Effector memory CD4-positive, alpha-beta T cell (primary cell): ENCODE data around the gene OGDH.
"Not testable (repeated sequence)": the region's sequence is repeated elsewhere in the genome, so short reads cannot be mapped to it uniquely, and the experiment has no call there.

Source experiments
- DNase-seq, 3 donors: peaks; one replicate each; pipeline ENCODE4 v3.0.0-alpha.2; 2020
- H3K27ac ChIP-seq: 2 replicates; pipeline ENCODE4 v1.7.0; 2013; ENCODE audit warnings: mild to moderate bottlenecking, low read length, moderate library complexity; ENCODE audit not compliant: insufficient read depth, poor library complexity, severe bottlenecking
- H3K27me3 ChIP-seq: replicated peaks from 2 replicates; pipeline ENCODE4 v1.7.0; 2013; ENCODE audit warnings: mild to moderate bottlenecking, low read length; ENCODE audit not compliant: insufficient read depth, control insufficient read depth, poor library complexity, severe bottlenecking
- H3K36me3 ChIP-seq: 2 replicates; pipeline ENCODE4 v1.7.0; 2013; ENCODE audit warnings: mild to moderate bottlenecking, low read length, moderate library complexity; ENCODE audit not compliant: control insufficient read depth, insufficient read depth
- H3K4me1 ChIP-seq: 2 replicates; pipeline ENCODE4 v1.7.0; 2013; ENCODE audit warnings: low read length, mild to moderate bottlenecking; ENCODE audit not compliant: control insufficient read depth, insufficient read depth, poor library complexity, severe bottlenecking
- H3K4me3 ChIP-seq: 2 replicates; pipeline ENCODE4 v1.7.0; 2013; ENCODE audit warnings: low read length, low read depth, mild to moderate bottlenecking; ENCODE audit not compliant: insufficient read depth, poor library complexity, severe bottlenecking
- H3K9me3 ChIP-seq: 2 replicates; pipeline ENCODE4 v1.7.0; 2013; ENCODE audit warnings: mild to moderate bottlenecking, low read length, moderate library complexity; ENCODE audit not compliant: control insufficient read depth
- total RNA-seq, 3 donors: gene quantifications; one replicate each; lab custom pipeline; 2026; lab: John Stamatoyannopoulos, UW

OGDH gene
- total RNA-seq: 156 to 176 (median 166) reads per million in 3 donors

GRCh38 chr7:44606341-44607140 lies at the start of gene OGDH:
Gene OGDH (plus strand): TSS chr7:44606627. CDS start chr7:44624344, 17,717 bp downstream.
- H3K4me1 ChIP-seq: peaks cover 18% of the 10 kb centered on the region

DNA sequence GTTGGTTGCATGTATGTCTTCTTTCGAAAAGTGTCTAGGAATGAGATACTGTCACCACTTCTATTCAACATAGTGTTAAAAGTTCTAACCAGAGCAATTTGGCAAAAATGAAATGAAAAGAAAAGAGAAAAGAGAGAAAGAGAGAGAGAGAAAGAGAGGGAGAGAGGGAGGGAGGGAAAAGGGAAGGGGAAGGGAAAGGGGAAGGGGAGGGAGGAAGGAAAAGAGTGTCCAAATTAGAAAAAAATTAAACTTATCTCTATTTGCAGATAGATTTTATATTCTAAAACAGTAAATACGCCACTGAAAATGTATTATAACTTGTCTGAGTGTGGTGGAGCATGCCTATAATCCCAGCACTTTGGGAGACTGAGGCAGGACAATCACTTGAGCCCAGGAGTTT lies 48.9 kb upstream of the OGDH start:
- no peak overlapping the region for H3K27ac ChIP-seq
- H3K4me3 ChIP-seq: no peak overlapping the region
- H3K27me3 ChIP-seq: no peaks in the 10 kb centered on the region
- no peaks in the 10 kb centered on the region for H3K36me3 ChIP-seq
- DNase-seq: no peak
- no peaks in the 10 kb centered on the region for H3K4me1 ChIP-seq
- no peaks in the 10 kb centered on the region for H3K9me3 ChIP-seq

More at GRCh38 chr7:44606341-44607140, at the start of gene OGDH:
- DNase-seq: peak; percentile 97 to 99 (median 97)
- Histone ChIP-seq H3K36me3 (no peaks in the 10 kb centered on the region), H3K9me3 (no peaks in the 10 kb centered on the region), H3K4me3 (peak within 1 kb of the TSS; percentile 56), H3K27ac (peak within 1 kb of the TSS; percentile 95), H3K27me3 (no peaks in the 10 kb centered on the region)

DNA sequence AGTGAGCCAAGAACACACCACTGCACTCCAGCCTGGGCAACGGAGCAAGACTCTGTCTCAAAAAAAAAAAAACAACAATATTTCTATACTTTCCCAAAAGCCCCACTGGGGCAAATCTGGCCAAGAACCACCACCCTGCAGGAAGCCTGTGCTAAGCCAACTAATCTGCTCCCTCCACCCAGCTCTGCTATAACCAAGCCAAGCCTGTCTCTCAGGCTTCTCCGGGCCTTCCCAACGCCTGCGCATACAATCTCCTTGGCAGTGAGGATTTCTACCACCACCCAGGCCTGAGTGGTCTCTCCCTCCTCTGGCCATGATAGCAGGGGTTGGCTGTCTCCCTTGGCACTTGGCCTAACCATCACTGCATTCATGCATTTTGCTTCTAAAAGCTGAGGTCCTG lies 46.9 kb upstream of the OGDH start:
- H3K36me3 ChIP-seq: peaks cover 8% of the 10 kb centered on the region
- H3K27me3 ChIP-seq: no peaks in the 10 kb centered on the region
- DNase-seq: no peak
- no peaks in the 10 kb centered on the region for H3K4me1 ChIP-seq
- H3K9me3 ChIP-seq: no peaks in the 10 kb centered on the region
- no peak overlapping the region for H3K4me3 ChIP-seq
- H3K27ac ChIP-seq: no peak overlapping the region

DNA sequence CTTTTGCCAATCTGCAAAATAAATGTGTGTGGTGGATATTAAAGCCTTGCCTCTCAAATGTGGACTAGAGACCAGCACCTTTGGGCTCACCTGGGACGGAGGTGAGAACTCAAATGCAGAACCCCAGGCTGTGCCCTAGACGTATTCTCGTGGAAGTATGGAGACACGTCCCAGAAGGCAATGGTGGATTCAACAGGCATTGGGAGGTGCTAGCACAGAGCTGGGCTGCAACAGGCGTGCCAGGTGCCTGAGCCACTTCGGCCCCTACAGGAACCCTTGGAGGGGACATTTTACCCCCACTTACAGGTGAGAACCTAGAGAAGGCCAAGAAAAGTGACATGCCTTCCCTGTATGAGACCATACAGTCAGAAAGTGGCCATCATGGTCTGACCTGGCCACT lies 44.9 kb upstream of the OGDH start:
- H3K27ac ChIP-seq: no peak overlapping the region
- no peaks in the 10 kb centered on the region for H3K9me3 ChIP-seq
- no peaks in the 10 kb centered on the region for H3K4me1 ChIP-seq
- H3K36me3 ChIP-seq: peaks cover 25% of the 10 kb centered on the region
- H3K4me3 ChIP-seq: no peak overlapping the region
- no peak for DNase-seq
- no peaks in the 10 kb centered on the region for H3K27me3 ChIP-seq

GRCh38 chr7:44561962-44562621 lies 44.3 kb upstream of the OGDH start:
- H3K9me3 ChIP-seq: no peaks in the 10 kb centered on the region
- no peak overlapping the region for H3K4me3 ChIP-seq
- H3K27me3 ChIP-seq: no peaks in the 10 kb centered on the region
- no peak for DNase-seq
- H3K27ac ChIP-seq: no peak overlapping the region
- no peaks in the 10 kb centered on the region for H3K4me1 ChIP-seq
- peaks cover 31% of the 10 kb centered on the region for H3K36me3 ChIP-seq

DNA sequence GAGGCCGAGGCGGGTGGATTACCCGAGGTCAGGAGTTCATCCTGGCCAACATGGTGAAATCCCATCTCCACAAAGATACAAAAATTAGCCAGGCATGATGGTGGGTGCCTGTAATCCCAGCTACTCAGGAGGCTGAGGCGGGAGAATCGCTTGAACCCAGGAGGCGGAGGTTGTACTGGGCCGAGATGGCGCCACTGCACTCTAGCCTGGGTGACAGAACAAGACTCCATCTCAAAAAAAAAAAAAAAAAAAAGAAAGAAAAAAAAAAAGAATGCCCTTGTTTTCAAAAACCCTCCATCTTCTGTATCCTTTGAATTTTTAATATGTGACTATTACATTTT lies 43.8 kb upstream of the OGDH start:
- not testable (repeated sequence) for H3K27ac ChIP-seq, H3K9me3 ChIP-seq, H3K27me3 ChIP-seq, H3K4me1 ChIP-seq, H3K4me3 ChIP-seq, DNase-seq
- peaks cover 36% of the 10 kb centered on the region for H3K36me3 ChIP-seq

GRCh38 chr7:44563171-44563679 lies 43.2 kb upstream of the OGDH start:
- Histone ChIP-seq H3K27ac (no peak overlapping the region), H3K4me1 (no peaks in the 10 kb centered on the region), H3K36me3 (peaks cover 42% of the 10 kb centered on the region), H3K4me3 (no peak overlapping the region), H3K9me3 (no peaks in the 10 kb centered on the region), H3K27me3 (no peaks in the 10 kb centered on the region)
- no peak for DNase-seq

DNA sequence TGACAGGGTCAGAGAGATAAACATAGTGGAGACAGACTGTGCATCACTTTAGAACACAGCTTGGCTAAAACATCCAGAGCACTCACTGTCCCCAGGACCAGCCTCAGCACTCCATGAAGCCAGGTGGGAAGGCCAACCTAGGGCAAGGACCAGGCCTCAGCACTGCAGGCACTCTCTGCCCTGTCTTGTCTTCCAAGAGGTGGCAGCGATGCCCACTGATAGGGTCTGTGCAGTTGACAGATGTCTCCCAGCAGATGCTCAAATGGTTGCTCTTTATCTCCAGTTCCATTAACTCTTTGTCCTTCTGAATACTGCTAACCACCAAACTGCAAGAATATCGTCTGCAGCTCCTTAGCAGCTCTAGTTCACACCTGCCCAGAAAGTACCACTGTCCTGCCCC lies 41.8 kb upstream of the OGDH start:
- H3K27me3 ChIP-seq: no peaks in the 10 kb centered on the region
- H3K27ac ChIP-seq: no peak overlapping the region
- no peak overlapping the region for H3K4me3 ChIP-seq
- H3K9me3 ChIP-seq: no peaks in the 10 kb centered on the region
- H3K36me3 ChIP-seq: peaks cover 56% of the 10 kb centered on the region
- DNase-seq: no peak
- no peaks in the 10 kb centered on the region for H3K4me1 ChIP-seq

DNA sequence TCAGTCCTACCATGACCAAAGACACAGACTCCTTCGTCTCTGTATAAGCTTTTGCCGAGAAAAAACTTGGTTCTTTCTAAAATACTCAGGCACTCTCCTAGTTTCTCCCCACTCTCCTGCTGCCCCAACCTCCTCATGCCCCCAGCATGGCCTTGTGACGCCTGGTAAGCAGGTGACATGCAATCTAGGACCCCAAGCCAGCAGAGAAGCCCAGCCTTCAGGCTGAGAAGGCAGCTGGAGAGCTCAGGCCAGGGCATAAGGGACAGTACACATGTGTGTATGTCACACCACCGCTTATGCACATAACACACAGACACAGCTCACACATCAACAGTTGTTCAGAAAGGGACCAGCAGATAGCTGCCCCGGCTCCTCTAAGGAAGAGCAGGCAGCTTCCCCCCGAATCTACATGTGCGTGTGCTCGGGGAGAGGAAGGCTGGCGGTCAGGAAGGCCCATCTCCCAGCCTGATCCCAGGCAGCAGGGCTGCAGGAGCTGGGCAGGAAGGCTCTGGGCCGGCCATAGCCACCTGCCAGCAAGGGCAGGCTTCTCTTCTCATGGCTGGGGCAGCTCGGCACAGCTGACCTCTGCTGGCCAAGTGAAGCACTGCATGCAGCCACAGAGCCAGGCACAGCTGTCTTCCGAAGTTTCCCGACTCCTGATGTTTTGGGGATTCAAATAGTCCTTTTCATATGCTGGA lies 41.2 kb upstream of the OGDH start:
- no peaks in the 10 kb centered on the region for H3K4me1 ChIP-seq
- DNase-seq: peak; percentile 29 to 46 (median 30)
- H3K36me3 ChIP-seq: peaks cover 62% of the 10 kb centered on the region
- H3K9me3 ChIP-seq: no peaks in the 10 kb centered on the region
- H3K4me3 ChIP-seq: no peak overlapping the region
- no peaks in the 10 kb centered on the region for H3K27me3 ChIP-seq
- peak overlapping the region; percentile 2 for H3K27ac ChIP-seq
